Esophagus (tissue), 2 donors: ENCODE results near the gene UGT2B7. TPM values are rescaled to one million over a fixed set of nuclear protein-coding genes. Genes with fewer than 3 reads are reported as not detected.

Experiments
- H3K27ac ChIP-seq, 2 donors: one replicate each; pipeline ENCODE4 v1.5.1; 2013; ENCODE audit warnings: low read depth in 2 of 2, mild to moderate bottlenecking in 2 of 2, inconsistent platforms in 1 of 2, low read length in 1 of 2, moderate library complexity in 1 of 2
- H3K27me3 ChIP-seq, 2 donors: one replicate each; pipeline ENCODE4 v1.6.1; 2013; ENCODE audit warnings: low read length in 2 of 2, control low read depth in 1 of 2, mild to moderate bottlenecking in 1 of 2; ENCODE audit not compliant: insufficient read depth in 2 of 2, control insufficient read depth in 1 of 2
- H3K36me3 ChIP-seq, 2 donors: one replicate each; pipeline ENCODE4 v1.6.1; 2013; ENCODE audit warnings: low read length in 1 of 2; ENCODE audit not compliant: control insufficient read depth in 2 of 2, insufficient read depth in 2 of 2
- H3K4me1 ChIP-seq, 2 donors: one replicate each; pipeline ENCODE4 v1.6.1; 2013; ENCODE audit warnings: low read length in 1 of 2; ENCODE audit not compliant: control insufficient read depth in 2 of 2, insufficient read depth in 2 of 2
- H3K4me3 ChIP-seq, 2 donors: one replicate each; pipeline ENCODE4 v1.5.1; 2013; ENCODE audit warnings: low read length in 2 of 2, mild to moderate bottlenecking in 2 of 2, low read depth in 1 of 2, moderate library complexity in 1 of 2
- H3K9me3 ChIP-seq, 2 donors: one replicate each; pipeline ENCODE4 v1.6.1; 2013; ENCODE audit warnings: mild to moderate bottlenecking in 2 of 2, low read depth in 1 of 2, low read length in 1 of 2, moderate library complexity in 1 of 2; ENCODE audit not compliant: control insufficient read depth in 2 of 2, insufficient read depth in 1 of 2
- WGBS, 2 donors: extraction: QIAGEN DNeasy Blood & Tissue Kit; methylation state at CpG; one replicate each; pipeline ENCODE4 v1.1.7; 2013; 5-methylcytosine and 5-hydroxymethylcytosine counted together
- polyA plus RNA-seq, 2 donors: library from polyadenylated mRNA; stranded (reverse); fragments of 200-250 nt; gene quantifications; one replicate each; pipeline ENCODE4 v1.2.3, GENCODE V29; 2013
- donor health status: healthy with polysubstance abuse.
- donor health status: Bipolar disorder and iron deficiency.

UGT2B7 gene
- polyA plus RNA-seq, 2 donors = 0.05 TPM; not detected in 1

DNA sequence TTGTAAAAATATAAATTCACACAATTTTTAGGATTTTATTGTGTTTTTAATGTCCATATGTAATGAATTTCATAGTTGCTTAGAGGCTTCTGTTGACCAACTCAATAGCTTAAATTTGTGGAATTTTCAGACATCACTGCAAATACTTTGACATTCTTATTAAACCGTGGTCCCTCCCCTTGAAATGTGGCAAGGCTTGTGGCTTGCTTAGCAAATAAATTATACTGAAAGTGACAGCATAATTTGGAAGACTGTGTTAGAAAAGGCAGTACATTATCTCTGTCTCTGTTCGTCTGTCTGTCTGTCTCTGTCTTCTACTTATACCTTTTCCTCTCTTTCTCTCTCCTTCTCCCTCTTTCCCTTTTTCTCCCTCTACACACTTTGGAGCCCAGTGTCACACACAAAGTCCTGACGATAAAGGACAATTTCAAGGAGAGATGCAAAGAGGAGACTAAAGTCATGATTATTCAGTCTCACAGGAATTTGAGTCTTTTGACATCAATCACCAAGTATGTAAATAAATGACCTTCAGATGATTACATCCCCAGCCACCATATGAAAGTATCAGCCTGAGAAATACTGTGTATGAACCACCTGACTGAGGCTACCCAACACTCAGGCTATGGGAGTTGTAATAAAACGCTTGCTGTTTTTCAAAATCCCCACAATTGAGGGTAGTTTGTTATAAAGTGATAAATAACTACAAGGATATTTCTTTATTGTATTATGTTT, 21.0 kb upstream of the UGT2B7 start:
- WGBS, 2 donors = 31 to 58% methylated on average over 4 of the region's 4 CpGs

GRCh38 chr4:69078852-69079251, 17.4 kb upstream of the UGT2B7 start:
- no peak overlapping the region for H3K4me3 ChIP-seq
- no peak overlapping the region for H3K27ac ChIP-seq
- 84 to 87% methylated on average over 2 of the region's 2 CpGs for WGBS, 2 donors
- no peaks in the 10 kb centered on the region for H3K27me3 ChIP-seq
- no peaks in the 10 kb centered on the region for H3K4me1 ChIP-seq
- no peaks in the 10 kb centered on the region for H3K9me3 ChIP-seq
- no peaks in the 10 kb centered on the region for H3K36me3 ChIP-seq

More for the DNA sequence above, 21.0 kb upstream of the UGT2B7 start:
- Histone ChIP-seq H3K9me3 (no peaks in the 10 kb centered on the region), H3K4me3 (no peak overlapping the region), H3K27me3 (no peaks in the 10 kb centered on the region), H3K4me1 (no peaks in the 10 kb centered on the region), H3K36me3 (no peaks in the 10 kb centered on the region), H3K27ac (no peak overlapping the region)

DNA sequence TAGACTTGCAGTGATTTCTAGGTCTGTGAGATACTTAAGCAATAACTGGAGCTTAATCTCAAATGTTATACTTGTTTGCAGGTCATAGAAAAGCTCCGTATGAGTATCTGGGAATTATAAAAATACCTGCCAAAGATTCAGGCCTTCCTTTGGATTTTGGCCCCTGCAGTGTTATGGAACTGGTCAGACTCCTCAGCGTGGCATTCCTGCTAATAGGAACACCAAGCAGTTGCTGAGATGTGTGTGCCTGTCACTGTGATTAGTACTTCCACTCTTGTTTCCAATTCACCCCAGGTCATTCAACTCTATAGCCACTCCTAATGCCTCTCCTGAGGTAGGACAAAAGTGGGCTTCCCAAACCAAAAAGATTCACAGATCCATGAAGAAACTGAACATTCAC, 7.8 kb upstream of the UGT2B7 start:
- Histone ChIP-seq H3K4me3 (no peak overlapping the region), H3K27me3 (no peaks in the 10 kb centered on the region), H3K36me3 (no peaks in the 10 kb centered on the region), H3K4me1 (peaks cover 0 to 6% of the 10 kb centered on the region in 2 donors), H3K27ac (no peak overlapping the region), H3K9me3 (no peaks in the 10 kb centered on the region)
- WGBS, 2 donors = 66 to 69% methylated on average over 2 of the region's 2 CpGs

DNA sequence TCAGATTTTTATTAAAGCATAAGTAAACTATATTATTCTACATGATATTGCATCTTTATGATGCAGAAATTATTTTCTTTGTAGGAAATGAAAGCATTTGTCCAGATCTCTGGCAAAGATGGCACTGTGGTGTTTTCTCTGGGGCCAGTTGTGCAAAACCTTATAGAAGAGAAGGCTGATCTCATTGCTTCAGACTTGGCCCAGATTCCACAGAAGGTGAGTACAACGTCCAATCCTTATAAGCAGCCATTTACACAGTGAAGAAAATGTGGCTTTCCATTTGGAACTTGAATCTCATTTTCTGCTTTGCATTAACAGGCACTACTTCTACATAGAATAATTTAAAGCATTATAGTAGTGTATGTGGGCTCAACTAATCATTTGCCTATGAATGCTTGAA, 6.9 kb upstream of the UGT2B7 start:
- no peak overlapping the region for H3K4me3 ChIP-seq
- H3K36me3 ChIP-seq = no peaks in the 10 kb centered on the region
- WGBS, 2 donors = 57 to 61% methylated on average over 1 of the region's 1 CpG
- no peak overlapping the region for H3K27ac ChIP-seq
- H3K27me3 ChIP-seq = no peaks in the 10 kb centered on the region
- H3K9me3 ChIP-seq = no peaks in the 10 kb centered on the region
- peaks cover 0 to 6% of the 10 kb centered on the region in 2 donors for H3K4me1 ChIP-seq

- Histone ChIP-seq H3K36me3 (no peaks in the 10 kb centered on the region), H3K4me1 (peaks cover 0 to 6% of the 10 kb centered on the region in 2 donors), H3K9me3 (no peaks in the 10 kb centered on the region), H3K27me3 (no peaks in the 10 kb centered on the region), H3K27ac (no peak overlapping the region), H3K4me3 (no peak overlapping the region)
- 79 to 84% methylated on average over 1 of the region's 1 CpG for WGBS, 2 donors
Observed at GRCh38 chr4:69092190-69092589, 4.1 kb upstream of the UGT2B7 start.

DNA sequence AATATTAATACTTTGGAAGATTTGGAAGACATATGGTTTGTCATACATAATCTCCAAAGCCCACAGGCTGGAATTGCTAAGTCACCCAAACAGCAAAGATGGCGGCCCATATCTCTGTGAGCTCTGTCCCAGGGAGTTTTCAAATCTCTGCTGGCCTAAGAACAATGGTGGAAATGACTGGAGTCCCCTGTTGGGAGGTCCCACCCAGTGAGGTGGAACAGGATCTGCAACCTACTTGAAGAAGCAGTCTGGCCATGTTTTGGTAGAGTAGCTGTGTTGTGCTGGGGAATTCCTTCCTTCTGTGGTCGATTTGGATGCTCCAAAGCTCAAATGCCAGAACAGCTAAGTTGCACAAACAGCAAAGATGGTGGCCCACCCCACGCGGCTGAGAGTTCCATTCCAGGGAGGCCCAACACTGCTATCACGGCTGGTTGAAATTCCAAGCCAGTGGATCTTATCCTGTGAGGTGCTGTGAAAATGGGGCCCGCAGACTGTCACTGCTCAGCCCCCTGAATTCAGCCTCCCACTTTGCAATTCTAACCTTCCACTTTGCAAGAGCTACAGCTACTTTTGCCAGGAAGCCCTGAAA, 3.2 kb upstream of the UGT2B7 start:
- WGBS, 2 donors = 68 to 75% methylated on average over 6 of the region's 6 CpGs
- Histone ChIP-seq H3K27me3 (no peaks in the 10 kb centered on the region), H3K27ac (peak overlapping the region in 1 of 2 donors; percentile 13), H3K9me3 (no peaks in the 10 kb centered on the region), H3K36me3 (no peaks in the 10 kb centered on the region), H3K4me1 (peaks cover 0 to 6% of the 10 kb centered on the region in 2 donors), H3K4me3 (no peak overlapping the region)

- peaks cover 0 to 6% of the 10 kb centered on the region in 2 donors for H3K4me1 ChIP-seq
- no peaks in the 10 kb centered on the region for H3K36me3 ChIP-seq
- H3K27ac ChIP-seq = no peak overlapping the region
- no peaks in the 10 kb centered on the region for H3K27me3 ChIP-seq
- no peak overlapping the region for H3K4me3 ChIP-seq
- H3K9me3 ChIP-seq = no peaks in the 10 kb centered on the region
- WGBS, 2 donors = 55 to 71% methylated on average over 3 of the region's 3 CpGs
Observed at GRCh38 chr4:69093681-69094080, 2.6 kb upstream of the UGT2B7 start.

DNA sequence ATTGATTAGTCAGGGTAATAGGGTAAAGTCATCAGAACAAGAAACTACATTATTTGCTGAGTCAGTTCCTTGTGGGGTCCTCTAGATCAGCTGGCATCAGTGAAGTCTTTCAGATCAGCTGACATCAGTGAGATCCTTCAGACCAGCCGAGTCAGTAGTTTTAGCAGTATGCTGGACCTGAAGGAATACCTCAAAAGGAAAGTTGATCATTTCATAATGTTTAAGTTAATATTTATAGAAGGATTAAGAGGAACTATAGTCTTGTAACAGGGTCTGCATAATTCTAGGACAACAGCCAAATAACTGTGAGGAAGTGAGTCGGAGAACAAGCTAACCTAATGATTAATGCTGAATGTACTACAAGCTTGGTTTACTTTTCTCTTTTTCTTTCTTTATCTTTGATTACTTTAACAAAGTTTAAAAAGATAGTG, 958 bp upstream of the UGT2B7 start:
- 3 to 13% methylated on average over 2 of the region's 2 CpGs for WGBS, 2 donors
- no peak overlapping the region for H3K27ac ChIP-seq
- H3K27me3 ChIP-seq = no peaks in the 10 kb centered on the region
- H3K4me1 ChIP-seq = peaks cover 0 to 6% of the 10 kb centered on the region in 2 donors
- no peaks in the 10 kb centered on the region for H3K36me3 ChIP-seq
- H3K9me3 ChIP-seq = no peaks in the 10 kb centered on the region
- no peak overlapping the region for H3K4me3 ChIP-seq

GRCh38 chr4:69096810-69097209, 536 bp downstream of the UGT2B7 start:
- WGBS, 2 donors = 60 to 79% methylated on average over 3 of the region's 3 CpGs
- Histone ChIP-seq H3K4me3 (no peak overlapping the region), H3K36me3 (no peaks in the 10 kb centered on the region), H3K27me3 (no peaks in the 10 kb centered on the region), H3K4me1 (peaks cover 0 to 6% of the 10 kb centered on the region in 2 donors), H3K27ac (no peak overlapping the region), H3K9me3 (no peaks in the 10 kb centered on the region)

GRCh38 chr4:69098470-69098869, 2.2 kb downstream of the UGT2B7 start:
- 68 to 75% methylated on average over 4 of the region's 4 CpGs for WGBS, 2 donors
- no peaks in the 10 kb centered on the region for H3K9me3 ChIP-seq
- H3K36me3 ChIP-seq = no peaks in the 10 kb centered on the region
- no peaks in the 10 kb centered on the region for H3K4me1 ChIP-seq
- no peak overlapping the region for H3K4me3 ChIP-seq
- H3K27me3 ChIP-seq = no peaks in the 10 kb centered on the region
- H3K27ac ChIP-seq = no peak overlapping the region
